OCI-LY7 (cell line): ENCODE measurements around the gene KCNMB2.

Experiments
- CTCF ChIP-seq: fragments of 200-600 bp; sonication (generic); conservative IDR thresholded peaks from 2 replicates; pipeline ENCODE4 v1.5.1; 2014; ENCODE audit warnings: mild to moderate bottlenecking, antibody characterized with exemption, low read length, moderate library complexity, mixed read lengths
- EZH2phosphoT487 ChIP-seq: fragments of 200-600 bp; sonication (generic); IDR thresholded peaks from 2 replicates; pipeline ENCODE4 v1.6.1; 2018; ENCODE audit warnings: low read depth, borderline replicate concordance, mild to moderate bottlenecking, mixed run types, antibody characterized with exemption, low read length, moderate library complexity, mixed read lengths

GRCh38 chr3:178634975-178635374, 98.7 kb downstream of the KCNMB2 start:
- TF ChIP-seq CTCF (no peak), EZH2phosphoT487 (no peak)
